Upper lobe of left lung (tissue), 6 donors: Measurements from ENCODE around the gene SLC9A9. TPM values are rescaled to one million over a fixed set of nuclear protein-coding genes. Genes with fewer than 3 reads are reported as not detected.
A peak's percentile ranks its signal among the peaks of the same experiment; 100 is the strongest.

Experiments
- ATAC-seq, 2 donors: fragments of 200-7000 bp; cut with Tn5 transposase; one replicate each; pipeline ENCODE4 v1.9.1; 2022; ENCODE audit warnings: mild to moderate bottlenecking in 2 of 2, moderate library complexity in 2 of 2; ENCODE audit not compliant: low FRiP score in 2 of 2
- DNase-seq, 2 donors: peaks; one replicate each; pipeline ENCODE4 v3.0.0-alpha.2; 2019 to 2020
- H3K27ac ChIP-seq, 4 donors: fragments of 200-600 bp; sonication (generic); one replicate each; pipeline ENCODE4 v1.5.1; 2016 to 2019
- H3K27me3 ChIP-seq, 4 donors: fragments of 200-600 bp; sonication (generic); one replicate each; pipeline ENCODE4 v1.5.1; 2017 to 2019
- H3K36me3 ChIP-seq, 4 donors: fragments of 200-600 bp; sonication (generic); one replicate each; pipeline ENCODE4 v1.5.1; 2016 to 2019
- H3K4me1 ChIP-seq, 4 donors: fragments of 200-600 bp; sonication (generic); one replicate each; pipeline ENCODE4 v1.5.1; 2018 to 2019
- H3K4me3 ChIP-seq, 4 donors: fragments of 200-600 bp; sonication (generic); one replicate each; pipeline ENCODE4 v1.5.1; 2017 to 2019; ENCODE audit warnings: mild to moderate bottlenecking in 2 of 4, moderate library complexity in 1 of 4
- H3K9me3 ChIP-seq, 4 donors: fragments of 200-600 bp; sonication (generic); one replicate each; pipeline ENCODE4 v1.5.1; 2018 to 2019
- CTCF ChIP-seq, 6 experiments: fragments of 450-650 bp in 4 of 6; fragments of 200-600 bp in 2 of 6; sonication (generic) in 2 of 6; IDR thresholded peaks; one replicate each; pipeline ENCODE4 v1.5.1; 2016 to 2019; ENCODE audit warnings: antibody characterized with exemption in 6 of 6
- EP300 ChIP-seq, 4 donors: sonication (generic); formaldehyde crosslinking; IDR thresholded peaks; one replicate each; pipeline ENCODE4 v1.5.1; 2017; ENCODE audit warnings: antibody characterized with exemption in 4 of 4, control low read depth in 2 of 4
- POLR2A ChIP-seq, 4 donors: fragments of 450-650 bp; IDR thresholded peaks; one replicate each; pipeline ENCODE4 v1.5.1; 2016 to 2017; ENCODE audit warnings: antibody characterized with exemption in 4 of 4, mild to moderate bottlenecking in 2 of 4
- POLR2AphosphoS5 ChIP-seq, 2 donors: sonication (generic); formaldehyde crosslinking; IDR thresholded peaks; one replicate each; pipeline ENCODE4 v1.5.1; 2017; ENCODE audit warnings: antibody characterized with exemption in 2 of 2
- WGBS, 2 donors: methylation state at CpG; one replicate each; pipeline ENCODE4 v1.1.5; 2017 to 2018; 5-methylcytosine and 5-hydroxymethylcytosine counted together
- total RNA-seq, 6 donors: library from RNA; depleted of rRNA in 4 of 6; stranded (reverse); fragments of >200 nt in 4 of 6; gene quantifications; one replicate each; pipeline versions ENCODE4 v1.1.0 to v1.2.1, GENCODE V29; 2016 to 2021
- donor health status: DM: no; HTN: no; CAD: no; lungs with moderate emphysema.
- donor health status: DM: no; HTN: yes; CAD: no; lungs with severe emphysema.

Gene SLC9A9
- total RNA-seq, 6 donors from 2014 or later, result 4.2 to 20.4 (median 8.7) TPM

GRCh38 chr3:143888846-143889245, 40.6 kb upstream of the SLC9A9 start:
- TF ChIP-seq POLR2A (IDR thresholded peaks at IDR 0.05) (no peak), EP300 (IDR thresholded peaks at IDR 0.05) (no peak), CTCF (IDR thresholded peaks at IDR 0.05) (no peak), POLR2AphosphoS5 (IDR thresholded peaks at IDR 0.05) (no peak)
- Histone ChIP-seq H3K27me3 (no peaks in the 10 kb centered on the region), H3K36me3 (no peaks in the 10 kb centered on the region), H3K4me3 (no peak overlapping the region), H3K27ac (no peak overlapping the region), H3K4me1 (no peaks in the 10 kb centered on the region), H3K9me3 (no peaks in the 10 kb centered on the region)
- ATAC-seq (no peak), DNase-seq (no peak)
- 74 to 83% methylated on average over 2 of the region's 2 CpGs for WGBS, 2 donors

GRCh38 chr3:143888166-143888565, 39.9 kb upstream of the SLC9A9 start:
- no peaks in the 10 kb centered on the region for H3K27me3 ChIP-seq

GRCh38 chr3:143885780-143886427, 37.6 kb upstream of the SLC9A9 start:
- H3K4me3 ChIP-seq, result no peak overlapping the region
- TF ChIP-seq POLR2A (IDR thresholded peaks at IDR 0.05), result no peak
- peak in 5 of 6 experiments; percentile 58 to 66 (median 62) for TF ChIP-seq CTCF (IDR thresholded peaks at IDR 0.05)
- no peak overlapping the region for H3K27ac ChIP-seq
- H3K27me3 ChIP-seq, result no peaks in the 10 kb centered on the region
- DNase-seq (no peak), ATAC-seq (peak in 1 of 2 donors; percentile 81)
- no peaks in the 10 kb centered on the region for H3K36me3 ChIP-seq
- 84 to 95% methylated on average over 1 of the region's 1 CpG for WGBS, 2 donors
- H3K4me1 ChIP-seq, result no peaks in the 10 kb centered on the region
- no peaks in the 10 kb centered on the region for H3K9me3 ChIP-seq

More at GRCh38 chr3:143888166-143888565, 39.9 kb upstream of the SLC9A9 start:
- Histone ChIP-seq H3K36me3 (no peaks in the 10 kb centered on the region), H3K4me1 (no peaks in the 10 kb centered on the region), H3K4me3 (no peak overlapping the region), H3K9me3 (no peaks in the 10 kb centered on the region), H3K27ac (no peak overlapping the region)
- WGBS, 2 donors, result 66 to 69% methylated on average over 2 of the region's 2 CpGs
- TF ChIP-seq EP300 (IDR thresholded peaks at IDR 0.05) (no peak), POLR2AphosphoS5 (IDR thresholded peaks at IDR 0.05) (no peak), POLR2A (IDR thresholded peaks at IDR 0.05) (no peak), CTCF (IDR thresholded peaks at IDR 0.05) (no peak)
- DNase-seq (no peak), ATAC-seq (no peak)

- Histone ChIP-seq H3K4me3 (no peak overlapping the region), H3K9me3 (no peaks in the 10 kb centered on the region), H3K27me3 (no peaks in the 10 kb centered on the region), H3K36me3 (no peaks in the 10 kb centered on the region), H3K4me1 (no peaks in the 10 kb centered on the region), H3K27ac (no peak overlapping the region)
- DNase-seq, result no peak
- WGBS, 2 donors, result 76 to 84% methylated on average over 3 of the region's 3 CpGs
- no peak for ATAC-seq
- TF ChIP-seq CTCF (IDR thresholded peaks at IDR 0.05), result no peak
- TF ChIP-seq POLR2A (IDR thresholded peaks at IDR 0.05), result no peak
- TF ChIP-seq EP300 (IDR thresholded peaks at IDR 0.05), result no peak
These were observed 36.6 kb upstream of the SLC9A9 start for GRCh38 chr3:143884861-143885260.

- H3K4me1 ChIP-seq, result no peaks in the 10 kb centered on the region
- no peak for TF ChIP-seq CTCF (IDR thresholded peaks at IDR 0.05)
- TF ChIP-seq POLR2AphosphoS5 (IDR thresholded peaks at IDR 0.05), result no peak
- no peak for TF ChIP-seq EP300 (IDR thresholded peaks at IDR 0.05)
- no peak for TF ChIP-seq POLR2A (IDR thresholded peaks at IDR 0.05)
- H3K36me3 ChIP-seq, result no peaks in the 10 kb centered on the region
- DNase-seq (no peak), ATAC-seq (no peak)
- no peaks in the 10 kb centered on the region for H3K27me3 ChIP-seq
- H3K27ac ChIP-seq, result no peak overlapping the region
- H3K4me3 ChIP-seq, result no peak overlapping the region
- H3K9me3 ChIP-seq, result no peaks in the 10 kb centered on the region
- 67 to 69% methylated on average over 3 of the region's 3 CpGs for WGBS, 2 donors
These were observed 34.9 kb upstream of the SLC9A9 start for GRCh38 chr3:143883151-143883550.
